Measurements from ENCODE around the gene TRMT2B. TPM values are rescaled to one million over a fixed set of nuclear protein-coding genes. Genes with fewer than 3 reads are reported as not detected.

TRMT2B gene
- polyA plus RNA-seq (2013, experiment 1 of 2): 7.0 TPM
- polyA plus RNA-seq (2013, experiment 2 of 2): 7.1 TPM

GRCh38 chrX:101051549-101052302, at the start of gene TRMT2B:
Gene TRMT2B, minus strand, starts transcription at chrX:101052111. Its CDS starts 9,822 bp downstream, at chrX:101042289.
- Histone ChIP-seq H3K9ac (ENCODE audit: low read length) (peak within 1 kb of the TSS; percentile 86), H2BK120ac (ENCODE audit: low read depth, low read length) (no peak within 1 kb of the TSS)

GRCh38 chrX:101097546-101098453, 45.9 kb upstream of the TRMT2B start, which contains the start of gene CENPI:
Gene CENPI, plus strand, starts transcription at chrX:101098204. Its CDS starts 2,867 bp downstream, at chrX:101101071.
- Histone ChIP-seq H4K8ac (ENCODE audit: low read depth, low read length) (no peak within 1 kb of the TSS), H3K27ac (ENCODE audit: low read depth, low read length) (no peak within 1 kb of the TSS)

More at GRCh38 chrX:101051549-101052302, at the start of gene TRMT2B:
- H2BK15ac ChIP-seq (replicated peaks; ENCODE audit: low read depth): no peak within 1 kb of the TSS
- H2BK5ac ChIP-seq (ENCODE audit: low read length): no peak within 1 kb of the TSS
- H3K56ac ChIP-seq (ENCODE audit: low read length): peak within 1 kb of the TSS; percentile 95
- peak within 1 kb of the TSS; percentile 0 for H3K4ac ChIP-seq (ENCODE audit: low read depth, low read length)
- no peak within 1 kb of the TSS for H4K8ac ChIP-seq (ENCODE audit: low read depth, low read length)
- H3K4me3 ChIP-seq (ENCODE audit: low read length): peak within 1 kb of the TSS; percentile 62
- DNase-seq: peak; percentile 88
- H3K18ac ChIP-seq (ENCODE audit: low read length): peak within 1 kb of the TSS; percentile 60
- no peaks in the 10 kb centered on the region for H3K27me3 ChIP-seq (ENCODE audit: insufficient read depth, low read length, poor library complexity)
- no CpG with 5 or more reads among the region's 43 CpGs for WGBS (ENCODE audit: extremely low coverage, insufficient coverage, low lambda C conversion rate)
- no peak within 1 kb of the TSS for H2AK5ac ChIP-seq (ENCODE audit: low read length)
- no peaks in the 10 kb centered on the region for H3K79me1 ChIP-seq (ENCODE audit: low read length)
- no peaks in the 10 kb centered on the region for H3K36me3 ChIP-seq (ENCODE audit: control insufficient read depth, insufficient read depth, low read length)
- no peaks in the 10 kb centered on the region for H3K4me1 ChIP-seq (ENCODE audit: control insufficient read depth, low read depth, low read length)
- H3K27ac ChIP-seq (ENCODE audit: low read depth, low read length): peak within 1 kb of the TSS; percentile 83
- peak within 1 kb of the TSS; percentile 83 for H3K4me2 ChIP-seq (ENCODE audit: low read length)
- no peaks in the 10 kb centered on the region for H3K79me2 ChIP-seq (ENCODE audit: control insufficient read depth, insufficient read depth, low read length)
- no peak within 1 kb of the TSS for H3K23ac ChIP-seq (ENCODE audit: low read length)
- no peak within 1 kb of the TSS for H4K5ac ChIP-seq (ENCODE audit: low read length)

GRCh38 chrX:101091817-101092216, 39.9 kb upstream of the TRMT2B start:
- Histone ChIP-seq H3K79me1 (ENCODE audit: low read length) (no peaks in the 10 kb centered on the region), H4K8ac (ENCODE audit: low read depth, low read length) (no peak overlapping the region), H3K27ac (ENCODE audit: low read depth, low read length) (no peak overlapping the region), H2BK5ac (ENCODE audit: low read length) (no peak overlapping the region), H3K18ac (ENCODE audit: low read length) (no peak overlapping the region), H2BK120ac (ENCODE audit: low read depth, low read length) (no peak overlapping the region), H2BK15ac (replicated peaks; ENCODE audit: low read depth) (no peak overlapping the region), H3K56ac (ENCODE audit: low read length) (no peak overlapping the region), H3K23ac (ENCODE audit: low read length) (no peak overlapping the region), H3K9ac (ENCODE audit: low read length) (no peak overlapping the region), H3K4me2 (ENCODE audit: low read length) (no peak overlapping the region), H4K5ac (ENCODE audit: low read length) (no peak overlapping the region), H3K36me3 (ENCODE audit: control insufficient read depth, insufficient read depth, low read length) (no peaks in the 10 kb centered on the region), H3K4me1 (ENCODE audit: control insufficient read depth, low read depth, low read length) (no peaks in the 10 kb centered on the region), H3K79me2 (ENCODE audit: control insufficient read depth, insufficient read depth, low read length) (no peaks in the 10 kb centered on the region), H2AK5ac (ENCODE audit: low read length) (no peak overlapping the region), H3K4me3 (ENCODE audit: low read length) (no peak overlapping the region), H3K4ac (ENCODE audit: low read depth, low read length) (no peak overlapping the region), H3K27me3 (ENCODE audit: insufficient read depth, low read length, poor library complexity) (no peaks in the 10 kb centered on the region)
- WGBS (ENCODE audit: extremely low coverage, insufficient coverage, low lambda C conversion rate): no CpG with 5 or more reads among the region's 1 CpG
- DNase-seq: no peak

More at GRCh38 chrX:101097546-101098453, 45.9 kb upstream of the TRMT2B start, which contains the start of gene CENPI:
- no peak within 1 kb of the TSS for H2BK15ac ChIP-seq (replicated peaks; ENCODE audit: low read depth)
- peak; percentile 95 for DNase-seq
- H3K79me2 ChIP-seq (ENCODE audit: control insufficient read depth, insufficient read depth, low read length): peaks cover 8% of the 10 kb centered on the region
- H3K79me1 ChIP-seq (ENCODE audit: low read length): no peaks in the 10 kb centered on the region
- H3K4me3 ChIP-seq (ENCODE audit: low read length): peak within 1 kb of the TSS; percentile 69
- peak within 1 kb of the TSS; percentile 66 for H3K56ac ChIP-seq (ENCODE audit: low read length)
- H3K36me3 ChIP-seq (ENCODE audit: control insufficient read depth, insufficient read depth, low read length): no peaks in the 10 kb centered on the region
- no peak within 1 kb of the TSS for H3K18ac ChIP-seq (ENCODE audit: low read length)
- H2BK5ac ChIP-seq (ENCODE audit: low read length): no peak within 1 kb of the TSS
- no CpG with 5 or more reads among the region's 48 CpGs for WGBS (ENCODE audit: extremely low coverage, insufficient coverage, low lambda C conversion rate)
- H3K23ac ChIP-seq (ENCODE audit: low read length): no peak within 1 kb of the TSS
- H2BK120ac ChIP-seq (ENCODE audit: low read depth, low read length): no peak within 1 kb of the TSS
- no peak within 1 kb of the TSS for H2AK5ac ChIP-seq (ENCODE audit: low read length)
- no peaks in the 10 kb centered on the region for H3K4me1 ChIP-seq (ENCODE audit: control insufficient read depth, low read depth, low read length)
- peak within 1 kb of the TSS; percentile 84 for H3K9ac ChIP-seq (ENCODE audit: low read length)
- H3K4ac ChIP-seq (ENCODE audit: low read depth, low read length): no peak within 1 kb of the TSS
- no peak within 1 kb of the TSS for H4K5ac ChIP-seq (ENCODE audit: low read length)
- peak within 1 kb of the TSS; percentile 38 for H3K4me2 ChIP-seq (ENCODE audit: low read length)
- H3K27me3 ChIP-seq (ENCODE audit: insufficient read depth, low read length, poor library complexity): no peaks in the 10 kb centered on the region

GRCh38 chrX:101081231-101081630, 29.3 kb upstream of the TRMT2B start:
- Histone ChIP-seq H2BK15ac (replicated peaks; ENCODE audit: low read depth) (no peak overlapping the region), H2AK5ac (ENCODE audit: low read length) (no peak overlapping the region), H3K9ac (ENCODE audit: low read length) (no peak overlapping the region), H3K56ac (ENCODE audit: low read length) (no peak overlapping the region), H3K18ac (ENCODE audit: low read length) (no peak overlapping the region), H3K4ac (ENCODE audit: low read depth, low read length) (no peak overlapping the region), H3K27ac (ENCODE audit: low read depth, low read length) (no peak overlapping the region), H3K23ac (ENCODE audit: low read length) (no peak overlapping the region), H4K5ac (ENCODE audit: low read length) (no peak overlapping the region), H3K4me1 (ENCODE audit: control insufficient read depth, low read depth, low read length) (no peaks in the 10 kb centered on the region), H3K4me3 (ENCODE audit: low read length) (no peak overlapping the region), H2BK120ac (ENCODE audit: low read depth, low read length) (no peak overlapping the region), H3K79me1 (ENCODE audit: low read length) (no peaks in the 10 kb centered on the region), H3K36me3 (ENCODE audit: control insufficient read depth, insufficient read depth, low read length) (no peaks in the 10 kb centered on the region), H2BK5ac (ENCODE audit: low read length) (no peak overlapping the region), H3K79me2 (ENCODE audit: control insufficient read depth, insufficient read depth, low read length) (no peaks in the 10 kb centered on the region), H4K8ac (ENCODE audit: low read depth, low read length) (no peak overlapping the region), H3K27me3 (ENCODE audit: insufficient read depth, low read length, poor library complexity) (no peaks in the 10 kb centered on the region), H3K4me2 (ENCODE audit: low read length) (no peak overlapping the region)
- no peak for DNase-seq
- no CpG with 5 or more reads among the region's 3 CpGs for WGBS (ENCODE audit: extremely low coverage, insufficient coverage, low lambda C conversion rate)

- Histone ChIP-seq H2BK5ac (ENCODE audit: low read length) (no peak overlapping the region), H2BK15ac (replicated peaks; ENCODE audit: low read depth) (no peak overlapping the region), H3K4ac (ENCODE audit: low read depth, low read length) (no peak overlapping the region), H3K9ac (ENCODE audit: low read length) (no peak overlapping the region), H3K4me2 (ENCODE audit: low read length) (no peak overlapping the region), H2BK120ac (ENCODE audit: low read depth, low read length) (no peak overlapping the region), H3K56ac (ENCODE audit: low read length) (no peak overlapping the region), H3K18ac (ENCODE audit: low read length) (no peak overlapping the region), H3K79me1 (ENCODE audit: low read length) (no peaks in the 10 kb centered on the region), H3K79me2 (ENCODE audit: control insufficient read depth, insufficient read depth, low read length) (no peaks in the 10 kb centered on the region), H2AK5ac (ENCODE audit: low read length) (no peak overlapping the region), H3K4me1 (ENCODE audit: control insufficient read depth, low read depth, low read length) (no peaks in the 10 kb centered on the region), H4K5ac (ENCODE audit: low read length) (no peak overlapping the region), H3K36me3 (ENCODE audit: control insufficient read depth, insufficient read depth, low read length) (no peaks in the 10 kb centered on the region), H3K27me3 (ENCODE audit: insufficient read depth, low read length, poor library complexity) (no peaks in the 10 kb centered on the region), H3K23ac (ENCODE audit: low read length) (no peak overlapping the region), H4K8ac (ENCODE audit: low read depth, low read length) (no peak overlapping the region), H3K4me3 (ENCODE audit: low read length) (no peak overlapping the region), H3K27ac (ENCODE audit: low read depth, low read length) (no peak overlapping the region)
- no peak for DNase-seq
- no CpG with 5 or more reads among the region's 3 CpGs for WGBS (ENCODE audit: extremely low coverage, insufficient coverage, low lambda C conversion rate)
Measured at GRCh38 chrX:101080326-101081124, 28.6 kb upstream of the TRMT2B start.

Measured in mesendoderm (in vitro differentiated cells).